ENCODE results near the gene CENPP. TPM values are rescaled to one million over a fixed set of nuclear protein-coding genes. Genes with fewer than 3 reads are reported as not detected.

CENPP gene
- total RNA-seq, 1 donor from 2014 or later: 5.4 TPM

DNA sequence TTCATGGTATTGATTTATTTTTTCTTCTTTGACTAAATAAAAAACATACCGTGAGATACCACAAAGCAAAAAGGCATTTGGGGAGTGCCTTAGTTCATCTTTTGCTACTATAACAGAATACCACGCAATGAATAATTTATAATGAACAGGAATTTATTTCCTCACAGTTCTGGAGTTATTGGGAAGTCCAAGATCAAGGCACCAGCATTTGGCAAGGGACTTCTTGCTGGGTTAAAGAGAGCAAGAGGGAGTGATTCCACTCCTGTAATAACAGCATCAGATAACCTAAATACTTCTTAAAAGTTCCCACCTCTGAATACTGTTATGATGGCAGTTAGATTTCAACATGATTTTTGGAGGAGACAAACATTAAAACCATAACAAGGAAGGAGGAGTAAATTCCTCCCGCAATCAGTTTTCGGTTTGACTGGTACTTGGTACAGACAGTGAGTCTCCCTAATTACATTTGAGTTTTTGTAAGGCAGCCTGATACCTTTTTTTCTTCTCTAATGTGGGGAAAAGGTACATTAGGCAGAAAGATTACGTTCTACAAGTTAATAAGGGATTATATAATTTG lies 107.3 kb downstream of the CENPP start:
- Histone ChIP-seq H3K4me3 (no peak overlapping the region), H3K9me3 (replicated peaks) (no peaks in the 10 kb centered on the region), H3K27ac (replicated peaks) (no peak overlapping the region), H3K36me3 (no peaks in the 10 kb centered on the region), H3K4me1 (no peaks in the 10 kb centered on the region), H3K27me3 (ENCODE audit: low read depth) (no peaks in the 10 kb centered on the region)
- no peak for DNase-seq
- TF ChIP-seq, protein P1, sequence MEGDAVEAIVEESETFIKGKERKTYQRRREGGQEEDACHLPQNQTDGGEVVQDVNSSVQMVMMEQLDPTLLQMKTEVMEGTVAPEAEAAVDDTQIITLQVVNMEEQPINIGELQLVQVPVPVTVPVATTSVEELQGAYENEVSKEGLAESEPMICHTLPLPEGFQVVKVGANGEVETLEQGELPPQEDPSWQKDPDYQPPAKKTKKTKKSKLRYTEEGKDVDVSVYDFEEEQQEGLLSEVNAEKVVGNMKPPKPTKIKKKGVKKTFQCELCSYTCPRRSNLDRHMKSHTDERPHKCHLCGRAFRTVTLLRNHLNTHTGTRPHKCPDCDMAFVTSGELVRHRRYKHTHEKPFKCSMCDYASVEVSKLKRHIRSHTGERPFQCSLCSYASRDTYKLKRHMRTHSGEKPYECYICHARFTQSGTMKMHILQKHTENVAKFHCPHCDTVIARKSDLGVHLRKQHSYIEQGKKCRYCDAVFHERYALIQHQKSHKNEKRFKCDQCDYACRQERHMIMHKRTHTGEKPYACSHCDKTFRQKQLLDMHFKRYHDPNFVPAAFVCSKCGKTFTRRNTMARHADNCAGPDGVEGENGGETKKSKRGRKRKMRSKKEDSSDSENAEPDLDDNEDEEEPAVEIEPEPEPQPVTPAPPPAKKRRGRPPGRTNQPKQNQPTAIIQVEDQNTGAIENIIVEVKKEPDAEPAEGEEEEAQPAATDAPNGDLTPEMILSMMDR (IDR thresholded peaks at IDR 0.05; ENCODE audit: borderline replicate concordance): no peak
- intact Hi-C loops (cut with micrococcal nuclease): no loop called here

DNA sequence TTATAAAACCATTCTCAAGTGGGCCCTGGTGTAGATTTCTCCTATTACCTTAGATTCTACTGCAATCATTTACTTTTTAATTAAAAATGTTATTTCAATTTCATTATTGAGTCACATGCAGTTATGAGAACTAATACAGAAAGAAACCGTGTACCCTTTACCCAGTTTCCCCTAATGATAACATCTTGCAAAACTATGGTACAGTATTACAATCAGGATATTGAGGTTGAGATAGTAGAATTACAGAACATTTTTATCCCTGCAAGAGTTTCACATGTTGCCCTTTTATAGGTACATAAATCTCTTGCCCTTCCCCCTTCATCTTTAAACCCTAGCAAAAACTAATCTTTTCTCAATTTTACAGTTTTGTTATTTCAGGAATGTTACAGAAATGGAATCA lies 109.5 kb downstream of the CENPP start:
- no peaks in the 10 kb centered on the region for H3K4me1 ChIP-seq
- DNase-seq: no peak
- no peak overlapping the region for H3K27ac ChIP-seq (replicated peaks)
- intact Hi-C loops (cut with micrococcal nuclease): no loop called here
- H3K27me3 ChIP-seq (ENCODE audit: low read depth): no peaks in the 10 kb centered on the region
- H3K36me3 ChIP-seq: no peaks in the 10 kb centered on the region
- H3K9me3 ChIP-seq (replicated peaks): no peaks in the 10 kb centered on the region
- H3K4me3 ChIP-seq: no peak overlapping the region
- TF ChIP-seq, protein P1 (IDR thresholded peaks at IDR 0.05; ENCODE audit: borderline replicate concordance): no peak

DNA sequence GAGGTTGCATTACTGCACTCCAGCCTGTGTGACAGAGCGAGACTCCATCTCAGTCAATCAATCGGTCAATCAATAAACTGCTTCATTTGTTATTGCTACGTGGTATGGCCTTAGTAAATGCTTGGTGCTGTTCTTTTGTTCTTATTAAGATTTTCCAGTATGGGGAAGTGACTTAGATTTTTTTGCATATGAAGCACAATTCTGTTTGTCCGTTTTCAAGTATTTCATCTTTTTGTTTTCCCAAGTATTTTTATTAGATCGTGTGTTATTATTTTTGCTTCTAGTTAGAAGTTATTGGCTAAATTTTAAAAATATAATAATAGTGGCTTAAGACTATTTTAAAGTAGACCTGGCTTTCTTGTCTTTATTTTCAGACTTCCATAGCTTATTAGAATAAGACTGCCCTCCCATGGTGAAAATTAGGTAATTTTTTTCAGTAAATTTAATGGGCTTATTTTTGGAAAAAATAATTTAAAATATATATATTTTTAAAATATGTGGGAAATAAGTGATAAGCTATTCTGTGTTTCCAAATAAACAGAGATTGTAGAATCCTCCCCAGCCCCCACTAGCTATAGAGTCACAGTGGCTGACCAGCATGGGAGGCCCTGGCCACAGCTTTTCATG lies 113.3 kb downstream of the CENPP start:
- TF ChIP-seq, protein P1 (IDR thresholded peaks at IDR 0.05; ENCODE audit: borderline replicate concordance): peak; percentile 53
- H3K36me3 ChIP-seq: no peaks in the 10 kb centered on the region
- H3K9me3 ChIP-seq (replicated peaks): no peaks in the 10 kb centered on the region
- no peak overlapping the region for H3K4me3 ChIP-seq
- DNase-seq: no peak
- no peaks in the 10 kb centered on the region for H3K27me3 ChIP-seq (ENCODE audit: low read depth)
- intact Hi-C loops (cut with micrococcal nuclease): no loop called here
- H3K27ac ChIP-seq (replicated peaks): no peak overlapping the region
- H3K4me1 ChIP-seq: no peaks in the 10 kb centered on the region

DNA sequence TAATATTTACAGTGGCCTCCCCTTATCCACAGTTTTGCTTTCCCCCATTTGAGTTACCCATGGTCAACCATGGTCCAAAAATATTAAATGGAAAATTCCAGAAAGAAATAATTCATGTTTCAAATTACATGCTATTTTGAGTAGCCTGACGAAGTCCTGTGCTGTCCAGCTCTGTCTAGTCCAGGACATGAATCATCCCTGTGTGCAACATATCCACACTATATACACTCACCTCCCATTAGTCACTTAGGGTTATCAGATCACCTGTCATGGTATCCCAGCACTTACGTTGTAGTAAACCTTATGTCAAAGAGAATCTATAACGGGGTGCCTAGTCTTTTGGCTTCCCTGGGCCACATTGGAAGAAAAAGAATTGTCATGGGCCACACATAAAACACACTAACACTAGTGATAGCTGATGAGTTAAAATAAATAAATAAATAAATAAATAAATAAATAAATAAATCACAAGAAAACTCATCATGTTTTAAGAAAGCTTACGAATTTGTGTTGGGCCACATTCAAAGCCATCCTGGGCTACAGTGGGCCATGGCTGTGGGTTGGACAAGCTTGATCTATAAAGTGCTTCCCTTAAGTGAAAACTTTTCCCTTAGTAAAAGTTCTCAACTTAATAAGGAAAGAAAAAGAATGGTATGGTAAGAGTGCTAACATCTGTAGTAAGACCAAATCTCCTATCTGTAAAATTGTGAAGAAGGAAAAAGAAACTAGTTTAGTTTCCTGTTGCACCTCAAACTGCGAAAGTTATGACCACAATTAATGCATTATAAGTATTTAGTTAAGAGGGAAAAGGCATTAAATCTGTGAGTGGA lies 114.4 kb downstream of the CENPP start:
- intact Hi-C loops (cut with micrococcal nuclease): no loop called here
- H3K27ac ChIP-seq (replicated peaks): no peak overlapping the region
- DNase-seq: no peak
- H3K27me3 ChIP-seq (ENCODE audit: low read depth): no peaks in the 10 kb centered on the region
- H3K4me3 ChIP-seq: no peak overlapping the region
- TF ChIP-seq, protein P1 (IDR thresholded peaks at IDR 0.05; ENCODE audit: borderline replicate concordance): no peak
- no peaks in the 10 kb centered on the region for H3K9me3 ChIP-seq (replicated peaks)
- H3K4me1 ChIP-seq: no peaks in the 10 kb centered on the region
- no peaks in the 10 kb centered on the region for H3K36me3 ChIP-seq

DNA sequence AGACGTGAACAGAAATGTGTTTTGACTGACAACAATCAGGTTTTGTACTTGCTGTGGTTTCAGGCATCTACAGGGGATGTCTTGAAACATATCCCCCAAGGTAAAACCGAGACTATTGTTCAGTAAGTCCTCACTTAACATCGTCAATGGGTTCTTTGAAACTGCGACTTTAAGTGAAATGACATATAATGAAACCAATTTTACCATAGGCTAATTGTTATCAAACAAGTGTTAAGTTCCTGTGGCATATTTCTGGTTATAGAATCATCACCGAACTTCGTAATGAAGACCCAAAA lies 114.9 kb downstream of the CENPP start:
- Histone ChIP-seq H3K27me3 (ENCODE audit: low read depth) (no peaks in the 10 kb centered on the region), H3K4me1 (no peaks in the 10 kb centered on the region), H3K36me3 (no peaks in the 10 kb centered on the region), H3K27ac (replicated peaks) (no peak overlapping the region), H3K9me3 (replicated peaks) (no peaks in the 10 kb centered on the region), H3K4me3 (no peak overlapping the region)
- intact Hi-C loops (cut with micrococcal nuclease): no loop called here
- DNase-seq: no peak
- TF ChIP-seq, protein P1 (IDR thresholded peaks at IDR 0.05; ENCODE audit: borderline replicate concordance): no peak

Data from left ventricle myocardium inferior (tissue), 1 donor.